WTC11 (cell line): ENCODE measurements around the gene YPEL4.

ENCODE experiments used
- ATF3 ChIP-seq: sonication (generic); formaldehyde crosslinking; conservative IDR thresholded peaks from 2 replicates; pipeline ENCODE4 v1.8.1; 2022; ENCODE audit warnings: mild to moderate bottlenecking, missing genetic modification reagents
- CDX4 ChIP-seq: fragments of 250-450 bp; sonication (Bioruptor Pico); IDR thresholded peaks from 2 replicates; pipeline ENCODE4 v1.9.0; 2021; ENCODE audit warnings: moderate library complexity, mild to moderate bottlenecking, inconsistent platforms, borderline replicate concordance
- CREM ChIP-seq: sonication (generic); formaldehyde crosslinking; IDR thresholded peaks from 2 replicates; pipeline ENCODE4 v1.8.1; 2022; ENCODE audit warnings: mild to moderate bottlenecking, missing genetic modification reagents, moderate library complexity
- CTCF ChIP-seq: fragments of 200-600 bp; IDR thresholded peaks from 2 replicates; pipeline ENCODE4 v1.8.0; 2022; ENCODE audit warnings: antibody characterized with exemption
- JUN ChIP-seq: sonication (generic); formaldehyde crosslinking; IDR thresholded peaks from 2 replicates; pipeline ENCODE4 v1.8.0; 2023; ENCODE audit warnings: mild to moderate bottlenecking, missing genetic modification reagents
- USF2 ChIP-seq: sonication (generic); formaldehyde crosslinking; IDR thresholded peaks from 2 replicates; pipeline ENCODE4 v1.8.1; 2023; ENCODE audit warnings: mild to moderate bottlenecking, missing genetic modification reagents, moderate library complexity
- ZNF263 ChIP-seq: sonication (generic); formaldehyde crosslinking; IDR thresholded peaks from 2 replicates; pipeline ENCODE4 v1.8.1; 2022; ENCODE audit warnings: low read depth, mild to moderate bottlenecking, moderate library complexity, missing genetic modification reagents
- TF ChIP-seq, protein P1 (sequence below): sonication (generic); formaldehyde crosslinking; IDR thresholded peaks from 2 replicates; pipeline ENCODE4 v1.8.1; 2023; ENCODE audit warnings: mild to moderate bottlenecking, missing genetic modification reagents, moderate library complexity
- TF ChIP-seq, protein P2 (sequence below): sonication (generic); formaldehyde crosslinking; IDR thresholded peaks from 2 replicates; pipeline ENCODE4 v1.8.1; 2022; ENCODE audit warnings: missing genetic modification reagents, borderline replicate concordance
- TF ChIP-seq, protein P3 (sequence below): fragments of 250-450 bp; sonication (Bioruptor Pico); IDR thresholded peaks from 2 replicates; pipeline ENCODE4 v1.9.0; 2021; ENCODE audit warnings: mild to moderate bottlenecking

DNA sequence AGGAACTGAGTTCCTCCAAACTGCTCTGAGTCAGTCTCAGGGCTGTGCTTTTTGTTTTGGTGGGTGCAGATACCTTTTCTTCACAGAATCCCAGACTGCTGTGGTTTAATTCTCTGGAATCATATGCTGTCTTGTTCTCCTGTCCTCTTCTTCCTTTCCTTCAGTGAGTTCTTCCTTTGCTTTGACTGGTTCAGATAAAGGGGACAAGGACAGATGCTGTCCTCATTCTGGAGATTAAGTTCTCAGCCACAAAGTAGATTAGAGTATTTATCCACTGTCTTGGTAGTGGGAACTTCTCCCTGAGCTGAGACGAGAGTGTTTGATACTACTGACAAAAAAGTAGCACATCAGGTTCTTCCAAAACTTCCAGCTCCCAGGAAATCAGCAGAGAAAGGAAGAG is 31.5 kb upstream of the YPEL4 start:
- TF ChIP-seq CTCF (no peak), CDX4 (CRISPR knock-in tag) (no peak), ZNF263 (CRISPR knock-in tag) (no peak), USF2 (no peak), CREM (CRISPR knock-in tag) (no peak), ATF3 (no peak), JUN (CRISPR knock-in tag) (no peak)
- TF ChIP-seq, protein P1, sequence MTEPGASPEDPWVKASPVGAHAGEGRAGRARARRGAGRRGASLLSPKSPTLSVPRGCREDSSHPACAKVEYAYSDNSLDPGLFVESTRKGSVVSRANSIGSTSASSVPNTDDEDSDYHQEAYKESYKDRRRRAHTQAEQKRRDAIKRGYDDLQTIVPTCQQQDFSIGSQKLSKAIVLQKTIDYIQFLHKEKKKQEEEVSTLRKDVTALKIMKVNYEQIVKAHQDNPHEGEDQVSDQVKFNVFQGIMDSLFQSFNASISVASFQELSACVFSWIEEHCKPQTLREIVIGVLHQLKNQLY (CRISPR knock-in tag), result no peak
- TF ChIP-seq, protein P2, sequence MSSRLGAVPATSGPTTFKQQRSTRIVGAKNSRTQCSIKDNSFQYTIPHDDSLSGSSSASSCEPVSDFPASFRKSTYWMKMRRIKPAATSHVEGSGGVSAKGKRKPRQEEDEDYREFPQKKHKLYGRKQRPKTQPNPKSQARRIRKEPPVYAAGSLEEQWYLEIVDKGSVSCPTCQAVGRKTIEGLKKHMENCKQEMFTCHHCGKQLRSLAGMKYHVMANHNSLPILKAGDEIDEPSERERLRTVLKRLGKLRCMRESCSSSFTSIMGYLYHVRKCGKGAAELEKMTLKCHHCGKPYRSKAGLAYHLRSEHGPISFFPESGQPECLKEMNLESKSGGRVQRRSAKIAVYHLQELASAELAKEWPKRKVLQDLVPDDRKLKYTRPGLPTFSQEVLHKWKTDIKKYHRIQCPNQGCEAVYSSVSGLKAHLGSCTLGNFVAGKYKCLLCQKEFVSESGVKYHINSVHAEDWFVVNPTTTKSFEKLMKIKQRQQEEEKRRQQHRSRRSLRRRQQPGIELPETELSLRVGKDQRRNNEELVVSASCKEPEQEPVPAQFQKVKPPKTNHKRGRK (CRISPR knock-in tag), result no peak
- TF ChIP-seq, protein P3, sequence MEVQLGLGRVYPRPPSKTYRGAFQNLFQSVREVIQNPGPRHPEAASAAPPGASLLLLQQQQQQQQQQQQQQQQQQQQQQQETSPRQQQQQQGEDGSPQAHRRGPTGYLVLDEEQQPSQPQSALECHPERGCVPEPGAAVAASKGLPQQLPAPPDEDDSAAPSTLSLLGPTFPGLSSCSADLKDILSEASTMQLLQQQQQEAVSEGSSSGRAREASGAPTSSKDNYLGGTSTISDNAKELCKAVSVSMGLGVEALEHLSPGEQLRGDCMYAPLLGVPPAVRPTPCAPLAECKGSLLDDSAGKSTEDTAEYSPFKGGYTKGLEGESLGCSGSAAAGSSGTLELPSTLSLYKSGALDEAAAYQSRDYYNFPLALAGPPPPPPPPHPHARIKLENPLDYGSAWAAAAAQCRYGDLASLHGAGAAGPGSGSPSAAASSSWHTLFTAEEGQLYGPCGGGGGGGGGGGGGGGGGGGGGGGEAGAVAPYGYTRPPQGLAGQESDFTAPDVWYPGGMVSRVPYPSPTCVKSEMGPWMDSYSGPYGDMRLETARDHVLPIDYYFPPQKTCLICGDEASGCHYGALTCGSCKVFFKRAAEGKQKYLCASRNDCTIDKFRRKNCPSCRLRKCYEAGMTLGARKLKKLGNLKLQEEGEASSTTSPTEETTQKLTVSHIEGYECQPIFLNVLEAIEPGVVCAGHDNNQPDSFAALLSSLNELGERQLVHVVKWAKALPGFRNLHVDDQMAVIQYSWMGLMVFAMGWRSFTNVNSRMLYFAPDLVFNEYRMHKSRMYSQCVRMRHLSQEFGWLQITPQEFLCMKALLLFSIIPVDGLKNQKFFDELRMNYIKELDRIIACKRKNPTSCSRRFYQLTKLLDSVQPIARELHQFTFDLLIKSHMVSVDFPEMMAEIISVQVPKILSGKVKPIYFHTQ (CRISPR knock-in tag), result no peak
